Astrocyte of the spinal cord (primary cell): ENCODE results near the gene LSMEM2.
A peak's percentile ranks its signal among the peaks of the same experiment; 100 is the strongest.
"Not testable (repeated sequence)": the region's sequence is repeated elsewhere in the genome, so short reads cannot be mapped to it uniquely, and the experiment has no call there.

Source experiments
- DNase-seq: peaks from one replicate; pipeline ENCODE4 v3.0.0; 2011; ENCODE audit warnings: low read depth, low spot score
- H3K4me3 ChIP-seq: 2 replicates; pipeline ENCODE4 v1.5.1; 2011; ENCODE audit warnings: low read depth, mild to moderate bottlenecking, low read length, moderate library complexity
- CTCF ChIP-seq: IDR thresholded peaks from 2 replicates; pipeline ENCODE4 v1.5.1; 2012; ENCODE audit warnings: low read depth, mild to moderate bottlenecking, low read length, inconsistent platforms
- in situ Hi-C: cut with HindIII; loops from 2 replicates; pipeline ENCODE4 v1.10.0; 2017; ENCODE audit warnings: low sequenced_read_pairs

LSMEM2 gene

GRCh38 chr3:50243543-50243895, 35.4 kb upstream of the LSMEM2 start:
- H3K4me3 ChIP-seq: no peak overlapping the region
- DNase-seq: no peak
- in situ Hi-C loops: no loop called here
- TF ChIP-seq CTCF: no peak

- H3K4me3 ChIP-seq, DNase-seq, in situ Hi-C loops: not testable (repeated sequence)
These were observed 34.1 kb upstream of the LSMEM2 start for GRCh38 chr3:50244813-50245212.

- in situ Hi-C loops: no loop called here
- DNase-seq: no peak
- TF ChIP-seq CTCF: no peak
- peak overlapping the region; percentile 22 for H3K4me3 ChIP-seq
These were observed 33.6 kb upstream of the LSMEM2 start for GRCh38 chr3:50245251-50245745.

- in situ Hi-C loops: no loop called here
- DNase-seq: peak; percentile 94
- H3K4me3 ChIP-seq: peak overlapping the region; percentile 22
- peak; percentile 100 for TF ChIP-seq CTCF
These were observed 32.9 kb upstream of the LSMEM2 start for GRCh38 chr3:50245831-50246516.

GRCh38 chr3:50246517-50246954, 32.4 kb upstream of the LSMEM2 start:
- H3K4me3 ChIP-seq: no peak overlapping the region
- in situ Hi-C loops: no loop called here

GRCh38 chr3:50248387-50248786, 30.5 kb upstream of the LSMEM2 start:
- in situ Hi-C loops: no loop called here
- no peak overlapping the region for H3K4me3 ChIP-seq
- TF ChIP-seq CTCF: no peak
- DNase-seq: no peak

More at GRCh38 chr3:50246517-50246954, 32.4 kb upstream of the LSMEM2 start:
- peak; percentile 98 for DNase-seq
- TF ChIP-seq CTCF: no peak

GRCh38 chr3:50249457-50249856, 29.4 kb upstream of the LSMEM2 start:
- H3K4me3 ChIP-seq: no peak overlapping the region
- in situ Hi-C loops: no loop called here
- TF ChIP-seq CTCF: no peak
- DNase-seq: no peak
